GM12875 (cell line): ENCODE data around the gene SMOC1.

Source experiments
- H3K4me3 ChIP-seq: one replicate; pipeline ENCODE4 v1.5.1; 2011; ENCODE audit warnings: low read depth, low read length, control low read depth
- CTCF ChIP-seq: IDR thresholded peaks from 2 replicates; pipeline ENCODE4 v1.5.1; 2011; ENCODE audit warnings: low read depth, mild to moderate bottlenecking, control low read depth, inconsistent platforms, low read length, moderate library complexity, borderline replicate concordance; ENCODE audit not compliant: insufficient read depth

The SMOC1 gene

DNA sequence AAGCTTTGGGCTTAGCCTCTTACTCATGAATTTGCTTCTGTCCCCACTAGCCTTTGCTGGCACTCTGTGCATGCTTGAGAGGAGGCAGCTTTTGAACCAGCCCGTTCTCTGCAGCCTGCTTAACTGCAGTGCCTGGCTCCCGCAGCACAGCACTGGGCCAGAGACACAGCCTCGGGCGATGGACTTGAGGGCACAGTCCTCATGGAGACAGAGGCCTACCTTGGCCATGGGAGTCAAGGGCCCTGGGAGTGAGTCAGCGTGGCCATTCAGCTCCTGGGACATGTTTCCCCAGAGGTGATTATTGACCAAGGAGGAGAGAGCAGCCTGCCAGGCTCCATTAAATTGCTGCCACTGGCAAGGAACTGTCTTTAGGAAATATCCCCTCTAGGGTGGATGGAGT lies 93.5 kb downstream of the SMOC1 start:
- no peak for TF ChIP-seq CTCF
- no peak overlapping the region for H3K4me3 ChIP-seq

- TF ChIP-seq CTCF, result no peak
- H3K4me3 ChIP-seq, result no peak overlapping the region
These were observed 94.6 kb downstream of the SMOC1 start for GRCh38 chr14:69973846-69974245.

GRCh38 chr14:69979882-69980281 lies 100.7 kb downstream of the SMOC1 start:
- TF ChIP-seq CTCF, result no peak
- H3K4me3 ChIP-seq, result no peak overlapping the region

GRCh38 chr14:69980457-69981425 lies 101.5 kb downstream of the SMOC1 start:
- no peak for TF ChIP-seq CTCF
- no peak overlapping the region for H3K4me3 ChIP-seq

GRCh38 chr14:69982220-69982839 lies 103.1 kb downstream of the SMOC1 start:
- no peak overlapping the region for H3K4me3 ChIP-seq
- TF ChIP-seq CTCF, result no peak

DNA sequence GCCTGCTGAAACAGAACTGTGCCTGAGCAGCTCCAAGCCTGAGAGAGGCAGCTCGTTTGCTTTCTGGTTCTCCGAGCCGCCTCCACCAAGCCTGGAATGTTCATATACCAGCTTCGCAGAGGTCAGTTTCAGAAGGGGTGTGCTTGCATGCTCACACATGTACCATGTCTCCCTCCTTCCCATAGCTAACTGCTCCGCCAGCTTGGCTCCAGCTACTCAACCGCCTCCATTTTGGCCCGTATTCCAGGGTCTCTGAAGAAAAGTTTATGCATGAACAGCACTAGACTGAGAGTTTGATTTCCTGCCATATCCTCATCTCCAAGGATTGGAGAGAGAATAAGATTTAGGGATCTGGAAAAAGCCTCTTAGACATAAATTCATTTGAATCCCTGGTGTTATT lies 103.7 kb downstream of the SMOC1 start:
- no peak overlapping the region for H3K4me3 ChIP-seq
- no peak for TF ChIP-seq CTCF

DNA sequence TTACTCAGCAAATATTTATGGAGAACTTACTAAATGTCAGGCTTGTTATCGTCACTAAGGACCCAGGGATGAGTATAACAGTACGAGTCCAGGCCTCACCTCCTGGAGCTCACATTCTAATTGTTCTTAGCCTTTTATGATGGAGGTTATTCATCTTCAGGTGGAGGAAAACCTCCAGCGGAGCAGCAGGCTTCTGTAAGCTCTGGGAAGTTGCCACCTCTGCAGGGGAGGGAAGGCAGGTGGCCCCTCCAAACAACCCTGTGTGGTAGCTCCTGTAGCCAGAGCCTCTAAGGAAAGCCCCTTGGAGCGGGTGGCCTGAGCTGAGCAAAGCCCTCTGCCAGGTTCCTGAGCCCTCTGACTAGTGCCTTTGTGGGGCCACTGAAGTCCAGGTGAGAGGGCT lies 104.1 kb downstream of the SMOC1 start:
- TF ChIP-seq CTCF, result no peak
- H3K4me3 ChIP-seq, result no peak overlapping the region
